ENCODE results near the gene TRPM8.

Gene TRPM8

DNA sequence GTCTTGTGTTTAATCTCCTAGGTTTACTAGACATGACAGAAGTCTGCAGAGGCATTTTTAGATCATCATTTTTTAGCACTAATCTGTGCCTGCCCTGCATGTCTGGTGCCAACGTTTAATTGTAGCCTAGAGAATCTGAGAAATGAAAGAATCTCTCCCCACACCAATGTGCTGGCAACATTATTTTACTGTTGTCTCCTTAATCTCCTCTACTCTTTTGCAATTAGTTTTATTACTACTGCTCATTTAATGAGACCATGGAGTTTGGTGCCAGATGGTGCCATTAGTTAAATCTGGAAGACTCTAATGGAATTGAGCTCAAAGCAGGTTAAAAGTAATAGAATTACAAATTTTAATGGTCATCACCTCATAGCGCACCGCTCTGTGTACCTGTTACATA lies 129.3 kb downstream of the TRPM8 start:
- no peak for DNase-seq (ENCODE audit: low read depth in 2 of 2)

DNA sequence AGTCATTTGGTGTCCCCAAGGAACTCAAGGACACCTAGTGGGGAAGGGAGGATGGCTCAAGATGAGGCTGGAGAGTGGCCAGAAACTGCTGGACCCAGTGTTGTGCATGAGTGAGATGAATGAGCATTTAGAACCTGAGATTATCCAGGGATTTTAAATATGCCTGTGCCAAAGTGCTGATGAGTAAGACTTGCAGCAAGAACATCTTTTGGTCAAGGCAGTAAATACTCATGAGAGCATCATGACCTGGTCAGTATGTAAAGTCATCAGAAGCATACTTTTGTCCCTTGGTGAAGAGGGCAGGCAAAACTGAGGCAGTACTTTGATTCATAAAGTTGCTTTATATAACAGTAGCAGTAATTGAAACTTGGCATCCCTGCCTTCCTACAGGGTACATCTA lies 130.2 kb downstream of the TRPM8 start:
- no peak for DNase-seq (ENCODE audit: low read depth in 2 of 2)

DNA sequence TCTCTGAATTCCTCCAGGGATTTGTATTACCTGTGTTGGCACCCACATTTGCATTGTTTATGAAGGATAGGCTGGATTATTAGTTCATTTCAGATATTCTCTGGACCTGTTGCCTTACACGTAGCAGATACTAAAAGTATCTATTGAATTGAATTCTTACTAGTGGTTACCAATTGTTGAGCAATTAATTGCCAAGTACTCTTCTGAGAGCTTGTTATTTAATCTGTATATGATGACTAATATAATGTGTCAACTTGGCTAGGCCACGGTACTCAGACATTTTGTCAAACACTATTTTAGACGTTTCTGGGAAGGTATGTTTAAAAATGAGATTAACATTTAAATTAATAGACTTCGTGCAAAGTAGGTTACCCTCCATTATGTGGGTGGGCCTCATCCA lies 130.9 kb downstream of the TRPM8 start:
- DNase-seq (ENCODE audit: low read depth in 2 of 2): no peak

DNA sequence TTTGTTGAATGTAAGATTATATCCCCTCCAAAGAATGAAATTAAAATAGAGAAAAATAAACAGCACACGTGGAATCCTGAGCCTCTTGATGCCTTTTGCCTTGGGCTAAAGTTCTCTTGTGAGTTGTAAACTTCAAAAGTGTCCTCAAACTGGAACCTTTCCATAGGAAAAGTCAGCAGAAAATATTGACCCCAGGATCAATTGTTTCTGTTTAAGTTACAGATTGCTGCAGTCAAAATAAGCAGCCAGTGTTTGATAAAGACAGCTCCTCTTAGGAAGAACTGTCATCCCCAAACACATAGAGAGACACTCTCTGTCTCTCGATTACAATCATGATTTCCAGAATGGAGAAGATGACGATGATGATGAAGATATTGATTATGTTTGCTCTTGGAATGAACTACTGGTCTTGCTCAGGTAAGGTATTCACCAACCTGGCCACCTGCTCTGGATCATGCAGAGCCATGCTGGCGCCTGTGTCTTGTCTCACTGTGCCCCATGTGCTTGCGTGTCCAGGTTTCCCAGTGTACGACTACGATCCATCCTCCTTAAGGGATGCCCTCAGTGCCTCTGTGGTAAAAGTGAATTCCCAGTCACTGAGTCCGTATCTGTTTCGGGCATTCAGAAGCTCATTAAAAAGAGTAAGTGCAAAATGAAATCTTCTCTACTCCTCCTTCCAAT lies 133.4 kb downstream of the TRPM8 start, which contains the start of gene SPP2:
Gene SPP2, plus strand, starts transcription at position 248 of the 681 bp plus-strand sequence. Its CDS starts 85 bp downstream, at position 333.
- no peak for DNase-seq (ENCODE audit: low read depth in 2 of 2)

DNA sequence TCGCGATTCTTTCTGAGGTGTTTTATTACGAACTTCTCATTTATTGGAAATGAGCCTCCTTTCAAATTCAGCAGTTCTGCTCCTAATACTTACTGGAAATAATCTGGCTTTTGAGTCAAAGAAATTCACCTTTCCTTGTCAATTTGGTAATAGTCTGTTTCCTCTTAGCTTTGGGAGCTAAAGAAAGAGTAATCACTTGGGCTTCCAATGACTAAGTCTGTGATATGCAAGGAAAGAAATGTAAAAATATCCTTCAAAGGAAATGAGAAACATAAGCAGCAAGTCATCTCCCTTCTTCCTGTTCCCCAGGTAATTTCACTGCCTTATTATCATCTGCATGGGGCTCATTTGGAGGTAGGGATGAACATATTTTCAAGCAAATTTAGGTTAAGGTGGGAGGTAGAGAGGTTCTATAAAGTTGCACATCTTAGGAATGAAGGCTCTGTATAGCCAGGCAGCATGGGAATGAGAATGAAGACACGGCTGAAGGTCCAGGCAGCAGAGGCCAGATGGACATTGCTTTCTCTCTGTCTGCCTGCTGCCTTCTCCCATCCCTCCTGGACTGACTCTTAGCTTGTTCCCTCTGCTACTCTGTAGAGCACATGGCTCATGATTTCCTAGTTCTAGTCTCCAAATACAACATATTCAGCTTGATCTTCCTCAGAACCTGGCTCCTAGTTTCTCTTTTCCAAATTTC lies 134.3 kb downstream of the TRPM8 start:
- no peak for DNase-seq (ENCODE audit: low read depth in 2 of 2)

DNA sequence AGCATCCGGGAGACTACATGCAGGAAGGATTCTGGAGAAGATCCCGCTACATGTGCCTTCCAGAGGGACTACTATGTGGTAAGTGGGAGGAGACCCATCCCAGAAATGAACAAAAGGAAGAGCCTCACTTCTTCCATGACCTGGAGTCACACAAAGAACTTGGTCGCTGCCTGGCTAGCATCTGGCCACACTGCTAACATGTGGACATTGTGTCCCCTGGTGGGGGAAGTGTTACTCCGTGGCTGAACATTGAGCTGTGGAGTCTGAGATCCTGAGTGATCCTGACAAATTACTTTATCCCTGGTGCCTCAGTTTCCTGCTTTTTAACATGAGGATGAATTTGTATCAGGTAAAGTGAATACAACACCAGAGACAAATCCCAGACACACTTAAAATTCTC lies 141.7 kb downstream of the TRPM8 start:
- DNase-seq (ENCODE audit: low read depth in 2 of 2): no peak

DNA sequence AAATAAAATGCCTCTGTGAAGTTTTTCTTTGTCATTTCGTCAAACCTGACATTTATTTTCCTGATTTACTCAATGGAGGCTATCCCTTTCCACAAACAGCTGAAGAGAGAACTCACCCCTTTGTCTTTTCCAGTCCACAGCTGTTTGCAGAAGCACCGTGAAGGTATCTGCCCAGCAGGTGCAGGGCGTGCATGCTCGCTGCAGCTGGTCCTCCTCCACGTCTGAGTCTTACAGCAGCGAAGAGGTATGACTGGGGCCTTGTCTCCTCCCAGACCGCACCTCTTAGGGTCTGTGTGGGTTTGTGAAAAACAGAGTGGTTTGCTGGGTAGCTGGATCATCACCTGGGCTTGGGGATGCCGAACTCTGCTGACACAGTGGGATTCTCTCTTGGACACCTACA lies 143.1 kb downstream of the TRPM8 start:
- DNase-seq (ENCODE audit: low read depth in 2 of 2): no peak

DNA sequence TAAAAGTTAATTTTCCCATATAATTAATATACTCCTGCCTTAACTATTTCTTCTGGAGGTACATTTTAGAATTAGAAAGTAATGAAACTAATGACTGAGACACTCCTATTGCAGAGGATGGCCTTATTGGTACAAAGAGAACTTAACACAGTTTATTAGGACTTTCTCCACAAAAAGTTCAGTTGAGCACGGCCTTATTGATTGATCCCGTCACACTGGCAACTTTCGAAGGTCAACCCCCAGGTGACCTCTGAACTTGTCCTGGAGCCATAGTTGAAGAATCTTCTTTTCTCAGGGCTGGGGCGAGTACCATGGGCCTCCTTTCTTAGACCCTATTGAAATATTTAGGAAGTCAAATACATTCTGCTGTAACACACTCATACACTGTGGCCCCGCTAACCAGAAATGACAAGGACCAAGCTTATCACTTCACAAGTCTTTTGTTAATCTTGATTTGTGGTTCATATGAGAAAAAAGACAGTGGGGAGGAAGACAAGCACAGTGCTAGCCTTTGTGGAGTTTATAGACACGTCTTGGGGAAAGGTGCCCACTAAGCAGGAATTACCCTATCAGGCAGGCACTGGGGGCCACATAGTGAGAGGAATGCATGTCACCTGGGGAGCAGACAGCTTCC lies 144.6 kb downstream of the TRPM8 start:
- no peak for DNase-seq (ENCODE audit: low read depth in 2 of 2)

DNA sequence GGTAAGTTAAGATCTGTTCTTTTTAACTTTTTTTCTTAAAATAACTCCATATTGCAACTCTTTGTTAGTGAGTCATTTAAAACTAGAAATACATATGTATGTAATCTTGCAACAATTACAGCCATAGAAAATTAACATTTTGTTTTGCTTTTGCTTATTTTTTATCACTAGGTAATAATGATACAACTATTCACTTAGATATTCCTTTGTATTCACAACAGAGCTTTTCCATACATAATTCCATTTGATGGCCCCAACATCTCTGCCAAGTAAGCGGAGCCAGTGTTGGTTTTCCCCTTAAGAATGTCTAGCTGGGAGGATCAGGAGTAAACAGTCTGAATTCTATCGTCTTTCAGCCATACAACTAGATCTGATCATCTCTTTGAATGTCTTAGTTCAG lies 149.4 kb downstream of the TRPM8 start:
- no peak for DNase-seq (ENCODE audit: low read depth in 2 of 2)
